ENCODE results near the gene CUX1. TPM values are rescaled to one million over a fixed set of nuclear protein-coding genes. Genes with fewer than 3 reads are reported as not detected.
"Not testable (repeated sequence)": the region's sequence is repeated elsewhere in the genome, so short reads cannot be mapped to it uniquely, and the experiment has no call there.

The CUX1 gene
- total RNA-seq, 4 donors from 2014 or later, result 58.2 to 295 (median 76.9) TPM

DNA sequence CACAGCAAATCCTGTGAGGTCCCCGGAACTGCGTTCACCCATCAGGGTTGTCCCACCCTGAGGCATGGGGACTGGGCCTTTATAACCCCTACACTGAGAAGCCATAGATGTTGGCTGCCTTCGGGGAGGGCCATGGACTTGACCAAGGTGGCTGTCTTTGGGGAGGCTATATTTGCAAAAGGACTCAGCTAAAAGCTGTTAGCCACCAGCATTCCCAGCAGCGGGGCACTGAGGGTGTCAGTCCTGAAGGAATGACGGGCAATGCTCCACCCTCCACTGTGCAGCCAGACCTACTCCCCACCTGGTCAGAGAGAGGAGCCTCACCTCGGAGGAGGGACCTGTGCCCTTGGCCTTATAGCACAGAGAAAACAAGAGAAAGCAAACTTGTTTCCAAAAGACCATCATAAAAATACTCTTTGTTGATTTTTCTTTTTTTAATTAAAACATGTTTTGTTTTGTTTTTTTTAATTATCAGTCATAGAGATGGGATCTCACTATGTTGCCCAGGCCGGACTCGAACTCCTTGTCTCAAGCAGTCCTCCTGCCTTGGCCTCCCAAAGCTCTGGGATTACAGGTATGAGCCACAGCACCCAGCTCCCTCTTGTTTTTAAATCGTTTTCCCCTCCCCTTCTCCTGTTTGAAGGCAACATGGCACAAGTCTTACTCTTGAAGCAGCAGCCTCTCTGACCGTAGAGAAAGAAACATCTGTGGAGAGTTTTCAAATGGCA, 26.7 kb upstream of the CUX1 start:
- Histone ChIP-seq H3K4me1 (peaks cover 0 to 3% of the 10 kb centered on the region in 2 donors), H3K4me3 (no peak overlapping the region), H3K36me3 (no peaks in the 10 kb centered on the region), H3K9me3 (no peaks in the 10 kb centered on the region), H3K27ac (peak overlapping the region in 1 of 2 donors; percentile 59), H3K27me3 (no peaks in the 10 kb centered on the region)
- intact Hi-C loops (cut with DNase I; ENCODE audit: low total_unique reads), result no loop called here
- no peak for TF ChIP-seq POLR2A (IDR thresholded peaks at IDR 0.05)
- TF ChIP-seq, protein P1, sequence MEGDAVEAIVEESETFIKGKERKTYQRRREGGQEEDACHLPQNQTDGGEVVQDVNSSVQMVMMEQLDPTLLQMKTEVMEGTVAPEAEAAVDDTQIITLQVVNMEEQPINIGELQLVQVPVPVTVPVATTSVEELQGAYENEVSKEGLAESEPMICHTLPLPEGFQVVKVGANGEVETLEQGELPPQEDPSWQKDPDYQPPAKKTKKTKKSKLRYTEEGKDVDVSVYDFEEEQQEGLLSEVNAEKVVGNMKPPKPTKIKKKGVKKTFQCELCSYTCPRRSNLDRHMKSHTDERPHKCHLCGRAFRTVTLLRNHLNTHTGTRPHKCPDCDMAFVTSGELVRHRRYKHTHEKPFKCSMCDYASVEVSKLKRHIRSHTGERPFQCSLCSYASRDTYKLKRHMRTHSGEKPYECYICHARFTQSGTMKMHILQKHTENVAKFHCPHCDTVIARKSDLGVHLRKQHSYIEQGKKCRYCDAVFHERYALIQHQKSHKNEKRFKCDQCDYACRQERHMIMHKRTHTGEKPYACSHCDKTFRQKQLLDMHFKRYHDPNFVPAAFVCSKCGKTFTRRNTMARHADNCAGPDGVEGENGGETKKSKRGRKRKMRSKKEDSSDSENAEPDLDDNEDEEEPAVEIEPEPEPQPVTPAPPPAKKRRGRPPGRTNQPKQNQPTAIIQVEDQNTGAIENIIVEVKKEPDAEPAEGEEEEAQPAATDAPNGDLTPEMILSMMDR (IDR thresholded peaks at IDR 0.05), result no peak
- no peak for DNase-seq

GRCh38 chr7:101792051-101792681, 25.3 kb upstream of the CUX1 start:
- intact Hi-C loops (cut with DNase I; ENCODE audit: low total_unique reads), result no loop called here
- no peak overlapping the region for H3K4me3 ChIP-seq
- peak; percentile 60 to 80 for DNase-seq
- peaks cover 0 to 3% of the 10 kb centered on the region in 2 donors for H3K4me1 ChIP-seq
- H3K36me3 ChIP-seq, result no peaks in the 10 kb centered on the region
- peak overlapping the region; percentile 69 to 78 for H3K27ac ChIP-seq
- H3K27me3 ChIP-seq, result no peaks in the 10 kb centered on the region
- TF ChIP-seq, protein P1 (IDR thresholded peaks at IDR 0.05), result no peak
- no peak for TF ChIP-seq POLR2A (IDR thresholded peaks at IDR 0.05)
- no peaks in the 10 kb centered on the region for H3K9me3 ChIP-seq

GRCh38 chr7:101792682-101793071, 24.7 kb upstream of the CUX1 start:
- H3K36me3 ChIP-seq; H3K9me3 ChIP-seq; H3K4me3 ChIP-seq; H3K4me1 ChIP-seq; intact Hi-C loops (cut with DNase I; ENCODE audit: low total_unique reads); DNase-seq; H3K27me3 ChIP-seq: not testable (repeated sequence)
- H3K27ac ChIP-seq, result peak overlapping the region; percentile 44 to 78

DNA sequence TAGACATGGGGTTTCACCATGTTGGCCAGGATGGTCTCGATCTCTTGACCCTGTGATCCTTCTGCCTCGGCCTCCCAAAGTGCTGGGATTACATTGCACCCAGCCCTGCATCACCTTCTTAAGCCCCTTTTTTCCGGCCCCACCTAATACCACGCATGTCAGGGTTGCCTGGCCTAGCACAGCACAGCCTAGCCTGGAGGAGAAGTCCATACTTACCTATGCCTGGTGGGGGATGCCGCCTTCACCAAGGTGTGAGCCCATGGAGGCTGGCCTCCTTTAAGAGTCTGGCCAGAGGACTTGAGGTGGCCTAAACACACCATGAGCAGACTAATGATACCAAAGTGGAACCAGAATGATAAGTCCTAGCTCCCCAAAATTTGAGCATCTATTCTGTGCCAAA, 22.0 kb upstream of the CUX1 start:
- Histone ChIP-seq H3K27me3 (no peaks in the 10 kb centered on the region), H3K4me3 (no peak overlapping the region), H3K9me3 (no peaks in the 10 kb centered on the region), H3K36me3 (no peaks in the 10 kb centered on the region), H3K4me1 (peaks cover 0 to 3% of the 10 kb centered on the region in 2 donors), H3K27ac (no peak overlapping the region)
- intact Hi-C loops (cut with DNase I; ENCODE audit: low total_unique reads), result no loop called here
- no peak for DNase-seq
- TF ChIP-seq POLR2A (IDR thresholded peaks at IDR 0.05), result no peak
- TF ChIP-seq, protein P1 (IDR thresholded peaks at IDR 0.05), result no peak

GRCh38 chr7:101798173-101798572, 19.3 kb upstream of the CUX1 start:
- H3K36me3 ChIP-seq; H3K9me3 ChIP-seq; H3K27me3 ChIP-seq; intact Hi-C loops (cut with DNase I; ENCODE audit: low total_unique reads); DNase-seq; H3K4me3 ChIP-seq; H3K27ac ChIP-seq; H3K4me1 ChIP-seq: not testable (repeated sequence)

All from uterus (tissue), 4 donors.